HG02642 (cell line): ENCODE results near the gene MRE11.

Source experiments
- ATAC-seq: cut with Tn5 transposase; IDR thresholded peaks from one replicate; pipeline ENCODE4 v1.9.1; 2021; ENCODE audit warnings: mild to moderate bottlenecking; ENCODE audit not compliant: unreplicated experiment, poor library complexity

The MRE11 gene

GRCh38 chr11:94493281-94494125 lies at the start of gene MRE11, which contains the start of gene ANKRD49:
Gene MRE11 (minus strand): TSS chr11:94493844. CDS start chr11:94492801, 1,043 bp downstream.
Gene ANKRD49 (plus strand): TSS chr11:94493984. CDS start chr11:94496694, 2,710 bp downstream.
- peak; percentile 100 for ATAC-seq

- no peak for ATAC-seq
Measured at GRCh38 chr11:94539420-94539819, 45.8 kb upstream of the MRE11 start.

GRCh38 chr11:94537031-94537600 lies 43.5 kb upstream of the MRE11 start:
- ATAC-seq: no peak

GRCh38 chr11:94536386-94536785 lies 42.7 kb upstream of the MRE11 start:
- no peak for ATAC-seq

- ATAC-seq: no peak
Measured at GRCh38 chr11:94533696-94534630, 40.3 kb upstream of the MRE11 start.

GRCh38 chr11:94533206-94533605 lies 39.6 kb upstream of the MRE11 start:
- no peak for ATAC-seq

GRCh38 chr11:94532211-94532610 lies 38.6 kb upstream of the MRE11 start:
- ATAC-seq: no peak

GRCh38 chr11:94528551-94528950 lies 34.9 kb upstream of the MRE11 start:
- ATAC-seq: no peak

GRCh38 chr11:94526645-94527438 lies 33.2 kb upstream of the MRE11 start:
- no peak for ATAC-seq

GRCh38 chr11:94525546-94526324 lies 32.1 kb upstream of the MRE11 start:
- no peak for ATAC-seq

- no peak for ATAC-seq
Measured at GRCh38 chr11:94524341-94524740, 30.7 kb upstream of the MRE11 start.

- peak; percentile 66 for ATAC-seq
Measured at GRCh38 chr11:94521684-94522083, 28.0 kb upstream of the MRE11 start.

GRCh38 chr11:94519478-94520084 lies 25.9 kb upstream of the MRE11 start:
- peak; percentile 61 for ATAC-seq

- no peak for ATAC-seq
Measured at GRCh38 chr11:94518300-94518699, 24.7 kb upstream of the MRE11 start.

GRCh38 chr11:94516725-94517124 lies 23.1 kb upstream of the MRE11 start:
- ATAC-seq: no peak

GRCh38 chr11:94515398-94515797 lies 21.8 kb upstream of the MRE11 start:
- ATAC-seq: no peak

GRCh38 chr11:94513091-94513490 lies 19.4 kb upstream of the MRE11 start:
- ATAC-seq: no peak

- peak; percentile 90 for ATAC-seq
Measured at GRCh38 chr11:94511932-94512781, 18.5 kb upstream of the MRE11 start, which contains the start of gene C11orf97. Gene C11orf97 (plus strand): TSS chr11:94512461. CDS start chr11:94512529, 68 bp downstream.
